Upper lobe of left lung (tissue), 4 donors: ENCODE results near the gene ARNT2.

ENCODE experiments used
- CTCF ChIP-seq, 6 experiments: fragments of 450-650 bp in 4 of 6; fragments of 200-600 bp in 2 of 6; sonication (generic) in 2 of 6; IDR thresholded peaks; one replicate each; pipeline ENCODE4 v1.5.1; 2016 to 2019; ENCODE audit warnings: antibody characterized with exemption in 6 of 6
- EP300 ChIP-seq, 4 donors: sonication (generic); formaldehyde crosslinking; IDR thresholded peaks; one replicate each; pipeline ENCODE4 v1.5.1; 2017; ENCODE audit warnings: antibody characterized with exemption in 4 of 4, control low read depth in 2 of 4

- no peak for TF ChIP-seq CTCF (IDR thresholded peaks at IDR 0.05)
- TF ChIP-seq EP300 (IDR thresholded peaks at IDR 0.05), result no peak
Observed at GRCh38 chr15:80500021-80500420, 95.8 kb downstream of the ARNT2 start.
